Activated CD4-positive, CD25-positive, alpha-beta regulatory T cell treated with anti-CD3 and anti-CD28 coated beads, Interleukin-2, amount 50 U/mL, for 16 hours (primary cell): Measurements from ENCODE around the gene OSGIN1.

Source experiments
- DNase-seq: peaks from one replicate; pipeline ENCODE4 v3.0.0-alpha.2; 2020; ENCODE audit warnings: low read depth, low spot score

OSGIN1 gene

DNA sequence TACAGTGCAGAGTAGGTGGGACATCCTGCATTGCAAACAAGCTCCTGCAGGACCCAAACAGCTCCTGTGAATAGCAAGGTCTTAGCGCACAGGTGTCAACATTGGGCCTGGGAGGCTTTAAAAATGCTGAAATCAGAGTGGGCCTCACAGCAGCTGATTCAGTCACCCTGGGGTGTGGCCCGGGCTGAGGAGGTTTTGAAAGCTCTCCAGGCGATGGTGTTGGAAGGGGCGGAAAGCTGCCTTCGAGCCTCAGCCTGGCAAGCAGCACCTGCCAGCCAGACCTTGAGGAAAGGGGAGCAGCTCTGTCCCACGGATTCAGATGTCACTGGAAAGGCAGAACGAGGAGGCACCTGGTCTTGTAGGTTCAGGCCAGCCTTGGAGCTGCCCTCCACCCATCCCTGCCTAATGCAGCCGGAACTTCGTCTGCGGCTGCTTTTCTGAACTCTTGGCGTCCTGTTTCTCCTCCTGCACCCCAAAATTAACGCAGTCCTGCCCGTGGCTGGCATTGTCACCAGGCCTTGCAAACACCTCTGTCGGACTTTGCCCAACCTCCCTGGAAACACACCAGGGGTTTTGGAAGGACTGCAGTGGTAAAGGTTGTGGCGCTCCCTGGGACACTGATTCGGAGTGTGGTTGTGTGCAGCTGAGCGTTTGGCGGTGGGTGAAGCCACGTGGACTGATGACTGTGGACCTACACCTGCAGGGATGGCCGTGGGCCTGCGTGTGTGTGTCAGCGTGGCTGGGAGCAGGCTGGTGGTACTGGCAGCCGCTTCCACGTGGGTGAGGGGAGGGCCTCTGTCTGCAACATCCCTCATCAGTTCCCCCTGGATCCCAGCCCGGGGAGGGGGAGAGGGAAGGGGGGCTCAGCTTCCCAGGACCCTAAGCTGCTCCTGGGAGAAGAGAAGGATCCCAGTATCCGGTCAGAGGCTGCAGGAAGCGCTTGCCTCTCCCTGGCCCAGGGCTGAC lies 18.4 kb downstream of the OSGIN1 start:
- DNase-seq, result no peak

DNA sequence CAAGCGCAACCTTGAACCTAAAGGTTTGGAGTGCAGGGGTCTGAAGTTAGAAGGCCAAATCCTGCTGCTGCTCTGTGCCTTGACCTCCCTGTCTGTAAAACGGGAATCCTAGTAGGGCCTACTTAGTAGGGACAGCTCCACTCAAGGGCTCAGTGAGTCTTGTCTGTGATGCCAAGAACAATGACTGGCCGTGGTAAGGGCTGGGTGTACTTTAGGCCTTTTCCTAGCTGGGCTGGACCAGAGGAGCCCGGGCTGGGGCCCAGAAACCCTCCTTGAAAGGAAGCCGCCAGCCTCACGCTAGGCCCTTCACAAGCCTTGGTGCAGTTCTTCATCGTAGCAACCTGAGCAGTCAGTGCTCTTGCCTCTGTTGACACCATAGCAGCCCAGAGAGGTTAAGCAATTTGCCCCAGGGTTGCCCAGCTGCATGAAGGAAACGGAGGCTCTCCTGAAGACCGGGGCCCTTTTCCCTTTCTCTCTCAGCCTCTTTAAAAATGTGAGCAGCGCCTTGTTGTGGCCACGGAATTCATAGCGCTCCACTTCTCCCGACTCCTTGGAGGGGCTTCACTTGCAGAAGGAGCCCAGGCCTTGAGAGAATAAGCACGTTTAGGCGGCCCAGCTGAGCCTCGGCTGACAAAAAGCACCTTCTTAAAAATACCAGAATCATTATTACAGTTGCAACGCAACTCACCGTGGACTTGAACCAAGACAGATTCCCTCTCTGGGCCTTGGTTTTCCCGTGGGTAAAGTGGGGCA lies 19.4 kb downstream of the OSGIN1 start:
- no peak for DNase-seq

DNA sequence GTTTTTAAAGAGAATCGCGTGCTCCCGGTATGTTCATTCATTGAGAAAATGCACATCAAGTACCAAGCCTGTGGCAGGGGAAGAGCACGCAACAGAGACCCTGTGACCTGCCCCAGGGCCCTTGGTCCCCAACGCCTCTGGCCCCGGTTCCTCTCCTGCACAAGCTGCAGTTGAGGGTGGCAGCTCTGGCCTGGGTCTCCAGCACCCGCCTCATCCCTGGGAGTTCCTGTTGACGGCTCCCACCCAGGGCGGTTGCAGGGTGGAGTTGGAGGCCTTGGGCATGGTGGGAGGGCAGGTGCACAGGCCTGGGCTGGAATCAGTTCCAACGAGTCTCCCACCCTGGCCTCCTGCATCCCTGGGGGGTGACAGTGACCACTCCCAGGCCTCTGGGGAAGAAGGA lies 20.0 kb downstream of the OSGIN1 start:
- no peak for DNase-seq

DNA sequence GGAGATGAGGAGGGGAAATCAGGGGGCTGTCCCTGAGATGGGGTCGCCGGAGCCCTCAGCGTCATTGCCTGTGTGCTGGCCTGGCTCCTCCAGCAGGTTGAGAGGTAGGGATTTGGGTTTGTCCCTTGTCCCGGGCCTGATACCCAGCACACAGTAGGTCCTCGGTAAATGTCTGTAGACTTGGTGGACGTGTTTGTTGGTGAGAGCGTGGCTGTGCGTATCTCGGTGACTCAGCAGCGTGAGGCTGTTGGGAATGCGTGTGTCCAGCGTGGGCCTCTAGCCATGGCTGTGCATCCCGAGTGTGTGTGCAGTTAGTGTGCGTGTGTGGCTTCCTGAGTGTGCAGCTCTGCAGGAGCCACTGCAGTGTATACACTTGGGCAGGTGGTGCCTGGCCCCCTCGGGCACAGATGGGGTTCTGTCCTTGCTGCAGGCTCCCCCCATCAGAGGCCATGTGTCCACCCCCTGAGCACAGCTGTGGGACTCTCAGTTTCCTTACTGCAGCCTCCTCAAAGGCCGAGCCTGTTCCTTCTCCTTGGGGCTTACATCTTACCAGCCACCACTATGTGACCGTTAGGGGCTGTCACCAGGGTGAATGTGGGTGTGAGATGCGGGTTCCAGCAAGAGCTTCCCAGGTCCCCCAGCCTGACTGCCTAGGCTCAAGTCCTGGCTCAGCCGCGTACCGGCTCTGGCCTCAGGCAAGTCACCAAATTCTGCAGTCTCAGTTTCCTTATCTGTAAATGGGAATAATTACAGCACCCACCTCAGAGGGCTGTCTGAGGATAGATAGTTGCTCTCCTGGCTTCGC lies 20.7 kb downstream of the OSGIN1 start:
- DNase-seq, result no peak

DNA sequence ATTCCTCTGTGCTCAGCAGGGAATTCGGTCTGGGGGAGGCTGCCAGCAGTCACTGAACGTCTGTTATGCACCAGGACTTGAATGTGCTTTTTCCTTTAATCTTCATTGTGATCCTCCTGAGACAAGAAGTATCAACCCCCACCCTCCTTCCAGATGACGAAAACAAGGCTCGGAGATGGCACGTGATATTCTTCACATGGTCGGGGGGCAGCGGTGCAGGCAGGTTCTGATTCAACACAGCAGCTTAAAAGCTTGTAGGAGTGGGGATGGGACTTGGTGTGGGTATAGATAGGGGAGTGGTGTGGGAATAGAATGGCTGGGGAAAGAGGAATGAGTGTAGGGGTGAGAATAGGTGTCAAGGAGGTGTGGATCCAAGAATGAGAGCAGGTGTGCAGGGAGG lies 21.4 kb downstream of the OSGIN1 start:
- DNase-seq, result no peak

DNA sequence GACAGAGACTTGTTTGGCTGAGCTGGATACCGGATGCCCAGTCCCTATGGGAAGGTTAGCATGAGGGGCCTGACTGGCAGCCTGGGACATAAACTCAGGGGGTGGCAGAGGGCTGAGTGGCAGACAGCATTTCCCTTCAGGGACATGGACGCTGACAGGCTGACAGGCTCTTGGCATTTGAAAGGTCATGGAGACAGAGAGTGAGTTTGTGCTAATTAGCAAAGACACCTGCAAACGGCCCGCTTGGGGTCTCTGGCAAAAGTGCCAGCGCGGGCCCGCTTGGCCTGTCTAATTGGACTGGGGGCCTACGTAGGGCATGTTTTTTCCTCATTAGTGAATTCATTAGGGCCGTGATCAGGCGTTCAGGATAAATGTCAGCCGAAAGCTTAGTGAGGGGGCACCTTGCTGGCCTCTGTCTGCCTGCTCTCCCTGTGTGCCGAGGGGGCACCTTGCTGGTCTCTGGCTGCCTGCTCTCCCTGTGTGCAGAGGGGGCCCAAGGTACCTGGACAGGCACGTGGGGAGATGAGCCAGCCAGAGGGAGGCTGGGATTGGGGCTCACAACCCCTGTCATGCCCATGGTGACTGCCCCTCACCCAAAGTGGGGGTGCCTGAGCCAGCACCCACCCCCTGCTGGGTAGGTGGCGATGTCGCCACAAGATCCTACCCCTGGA lies 22.7 kb downstream of the OSGIN1 start:
- DNase-seq, result no peak

DNA sequence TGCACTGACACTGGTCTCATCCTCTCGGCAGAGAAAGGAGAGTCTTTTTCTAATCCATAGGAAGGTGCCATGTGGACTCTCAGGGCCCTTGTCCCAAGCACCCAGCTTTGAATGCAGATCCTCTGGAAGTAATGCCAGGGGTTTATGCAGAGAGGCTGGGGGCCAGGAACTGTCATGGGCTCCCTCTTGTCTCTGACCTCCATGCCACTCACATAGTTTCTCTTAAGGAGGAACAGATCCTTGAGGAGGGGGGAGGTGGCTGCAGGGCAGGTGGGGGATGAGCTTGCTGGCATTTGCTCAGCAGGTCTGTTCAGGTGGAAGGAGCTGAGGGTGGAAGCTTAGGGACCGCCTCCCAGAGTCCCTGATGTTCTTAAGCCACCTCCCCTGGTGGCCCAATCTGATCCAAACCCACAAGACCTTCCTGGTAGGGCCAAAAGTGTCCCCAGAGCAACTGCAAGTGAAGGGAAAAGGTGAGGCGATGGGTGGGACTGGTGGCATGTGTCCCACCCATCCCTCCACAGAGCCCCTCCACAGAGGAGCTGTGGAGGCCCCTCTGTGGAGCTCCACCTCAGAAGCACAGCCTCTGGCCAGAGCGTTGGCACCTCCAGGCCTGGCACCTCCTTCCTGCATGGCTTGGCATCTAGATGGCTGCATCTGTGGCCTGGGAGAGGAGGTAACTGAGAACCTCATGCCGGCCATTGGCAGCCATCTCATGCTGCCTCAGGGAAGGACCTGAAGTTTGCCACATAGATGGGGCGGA lies 24.2 kb downstream of the OSGIN1 start:
- no peak for DNase-seq

DNA sequence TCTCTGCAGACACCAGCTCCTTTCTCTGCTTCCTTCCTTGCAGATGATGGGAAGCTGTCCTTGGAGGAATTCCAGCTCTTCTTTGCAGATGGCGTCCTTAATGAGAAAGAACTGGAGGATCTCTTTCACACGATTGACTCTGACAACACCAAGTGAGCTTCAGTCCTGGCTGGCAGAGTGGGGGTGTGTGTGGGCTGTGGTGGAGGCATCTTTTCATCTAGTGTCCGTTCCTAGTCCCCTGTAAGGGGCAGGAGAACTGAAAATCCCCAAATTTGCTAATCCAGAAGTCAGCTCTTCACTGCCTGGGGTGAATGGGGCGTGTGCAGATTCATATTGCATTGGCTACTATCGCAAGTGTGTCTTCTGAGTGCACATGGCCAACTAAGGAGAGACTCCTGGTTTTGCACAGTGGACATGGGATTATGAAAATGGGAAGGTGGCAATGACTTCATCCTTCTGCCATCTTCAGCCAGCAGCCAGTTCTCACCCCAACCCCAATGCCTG lies 25.4 kb downstream of the OSGIN1 start:
- DNase-seq, result no peak

DNA sequence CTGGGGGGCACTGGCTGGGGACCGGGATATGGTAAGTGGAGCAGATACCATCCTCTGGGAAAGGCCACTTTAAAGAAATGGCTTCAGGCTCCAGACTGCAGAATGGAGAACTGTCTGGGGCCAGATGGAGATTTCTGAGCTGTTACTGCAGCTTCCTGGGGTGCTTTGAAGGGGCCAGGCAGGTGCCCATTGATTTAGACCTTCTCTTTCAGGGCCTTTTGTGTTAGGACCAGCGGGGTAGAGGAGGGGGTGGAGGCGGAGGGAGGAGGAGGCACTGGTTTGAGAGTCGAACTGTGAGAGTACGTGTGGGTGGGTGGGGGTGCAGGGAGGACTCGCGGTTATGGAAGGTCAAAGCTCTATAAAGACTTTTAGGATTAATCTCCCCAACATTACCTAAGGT lies 26.4 kb downstream of the OSGIN1 start:
- DNase-seq, result no peak

DNA sequence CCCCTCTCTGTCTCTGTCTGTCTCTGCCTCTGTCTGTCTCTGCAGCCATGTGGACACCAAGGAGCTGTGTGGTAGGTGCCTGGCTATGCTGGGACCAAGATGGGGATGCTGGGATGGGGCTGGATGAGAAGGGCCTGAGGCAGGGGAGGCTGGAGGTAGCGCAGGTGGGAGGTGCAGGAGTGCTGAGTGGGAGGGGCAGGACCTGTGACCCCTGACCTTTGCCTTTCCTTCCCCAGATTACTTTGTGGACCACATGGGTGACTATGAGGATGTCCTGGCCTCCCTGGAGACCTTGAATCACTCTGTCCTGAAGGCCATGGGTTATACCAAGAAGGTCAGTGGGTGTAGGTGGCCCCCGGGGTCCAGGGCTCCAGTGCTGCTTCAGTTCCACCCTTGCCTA lies 27.8 kb downstream of the OSGIN1 start:
- no peak for DNase-seq

DNA sequence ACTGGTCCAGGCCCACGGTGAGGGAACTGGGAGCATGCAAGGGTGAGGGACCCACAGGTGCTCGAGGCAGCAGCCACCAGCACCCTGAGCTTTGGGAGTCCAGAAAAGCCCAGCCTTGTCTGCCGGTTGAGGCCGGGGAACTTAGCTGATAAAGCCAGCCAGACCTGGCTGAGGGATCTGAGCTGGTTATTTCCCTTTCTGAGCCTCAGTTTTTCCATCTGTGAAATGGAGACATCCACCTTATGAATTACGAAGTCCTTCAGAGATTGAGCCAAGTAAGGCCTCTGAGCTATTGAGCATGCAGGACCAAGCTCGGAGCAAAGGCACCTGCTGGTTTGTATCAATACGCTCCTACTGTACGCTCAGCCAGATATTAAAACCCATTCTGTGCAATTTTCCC lies 28.8 kb downstream of the OSGIN1 start:
- no peak for DNase-seq

DNA sequence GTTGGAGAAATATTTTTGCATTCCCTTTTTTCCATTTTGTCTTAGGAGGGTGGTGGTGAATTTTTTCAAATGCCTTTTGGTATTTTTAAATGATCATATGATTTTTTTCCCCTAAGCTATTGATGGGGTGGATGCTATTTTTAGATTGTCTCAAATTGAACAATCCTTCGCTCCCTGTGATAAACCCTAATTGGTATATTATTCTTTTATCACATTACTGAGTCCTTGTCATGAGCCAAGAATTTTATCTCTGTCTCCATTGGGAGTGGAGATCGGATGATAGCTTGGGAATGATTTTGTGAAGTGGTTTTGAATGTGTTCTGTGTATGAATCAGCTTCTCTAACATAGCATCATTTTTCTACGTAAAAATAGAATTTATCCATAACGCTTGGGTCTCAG lies 30.5 kb downstream of the OSGIN1 start:
- DNase-seq, result no peak

DNA sequence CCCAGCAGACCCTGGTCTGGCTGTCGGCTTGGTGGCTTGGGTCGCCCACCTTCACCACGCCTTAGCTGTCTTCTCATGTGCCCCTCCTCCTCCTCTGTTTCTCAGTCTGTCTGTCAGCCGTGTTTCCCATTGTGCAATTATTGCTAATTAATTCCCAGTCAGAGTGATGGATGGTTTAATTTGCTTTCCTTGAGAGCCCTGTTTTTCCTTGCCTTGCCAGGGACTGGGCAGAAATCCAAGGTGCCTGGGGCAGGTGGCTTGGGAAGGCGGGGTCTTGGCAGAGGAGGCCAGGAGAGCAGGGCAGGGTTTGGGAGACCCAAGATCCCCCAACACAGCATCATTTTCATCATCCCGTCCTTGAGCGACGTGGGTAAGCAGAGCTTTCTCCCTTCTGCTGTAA lies 36.3 kb downstream of the OSGIN1 start:
- DNase-seq, result no peak

DNA sequence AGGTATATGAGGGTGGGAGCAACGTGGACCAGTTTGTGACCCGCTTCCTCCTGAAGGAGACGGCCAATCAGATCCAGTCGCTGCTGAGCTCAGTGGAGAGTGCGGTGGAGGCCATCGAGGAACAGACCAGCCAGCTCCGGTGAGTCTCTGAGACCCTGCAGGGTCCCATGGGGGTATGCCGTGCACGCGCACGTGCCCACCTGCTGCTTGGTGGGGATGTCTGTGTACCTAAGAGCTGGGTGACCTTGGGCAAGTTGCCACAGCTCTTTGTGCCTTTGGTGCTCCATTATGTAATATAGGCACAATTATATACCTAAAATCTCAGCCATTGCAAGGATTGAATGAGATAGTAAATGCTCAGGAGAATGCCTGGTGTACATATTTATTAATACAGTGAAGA lies 37.5 kb downstream of the OSGIN1 start:
- no peak for DNase-seq

DNA sequence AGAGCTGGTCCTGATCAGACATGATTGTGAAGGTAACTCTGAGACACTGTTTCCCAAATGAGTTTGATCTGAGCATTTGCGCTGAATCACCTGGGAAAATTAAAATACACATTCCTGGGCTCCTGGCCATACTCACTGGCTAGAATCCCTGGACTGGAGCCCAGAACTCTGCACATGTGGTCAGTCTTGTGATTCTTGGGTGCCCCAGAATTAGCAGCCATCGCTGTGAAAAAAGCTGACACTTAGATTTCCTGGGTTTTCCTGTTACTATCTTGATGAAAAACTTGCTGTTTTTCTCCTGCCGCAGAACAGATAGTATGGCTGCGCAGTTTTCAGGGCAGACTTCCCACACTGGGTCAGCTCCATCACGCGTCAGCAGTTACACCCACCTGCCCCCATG lies 39.6 kb downstream of the OSGIN1 start:
- no peak for DNase-seq

DNA sequence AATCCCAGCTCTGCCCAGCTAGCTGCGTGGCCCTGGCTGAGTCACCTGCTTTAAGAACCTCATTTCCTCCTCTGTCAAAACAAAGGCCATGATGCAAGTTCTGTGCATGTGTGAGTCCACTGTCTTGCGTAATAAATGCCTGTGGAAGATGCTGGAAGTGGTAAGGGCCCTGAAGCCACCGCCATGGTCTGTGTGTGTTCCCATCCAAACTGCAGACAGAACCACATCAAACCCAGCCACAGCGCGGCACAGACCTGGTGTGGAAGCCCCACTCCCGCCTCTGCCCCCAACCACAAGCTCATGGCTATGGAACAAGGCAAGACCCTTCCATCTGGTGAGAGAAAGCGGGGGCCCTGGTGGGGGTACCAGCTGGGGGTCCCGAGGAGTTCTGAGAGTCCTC lies 41.0 kb downstream of the OSGIN1 start:
- DNase-seq, result no peak

DNA sequence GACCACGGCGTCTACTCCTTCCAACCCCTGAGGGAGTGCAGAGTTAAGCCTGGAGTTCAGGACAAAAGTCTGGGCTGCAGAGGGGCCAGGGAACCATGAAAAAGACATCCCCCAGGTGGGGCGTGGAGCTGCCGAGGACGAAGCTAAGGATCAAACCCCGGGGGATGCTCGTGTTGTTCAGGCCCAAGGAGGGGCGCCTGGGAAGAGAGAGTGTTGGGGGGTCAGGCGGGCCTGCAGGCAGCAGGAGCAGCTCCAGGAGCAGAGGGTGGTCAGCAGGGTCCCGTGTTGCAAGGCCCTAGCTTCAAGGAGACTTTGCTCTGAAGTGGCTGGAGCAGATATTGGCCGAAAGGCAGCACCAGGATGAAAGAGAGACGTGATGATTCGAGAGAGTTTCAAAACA lies 41.7 kb downstream of the OSGIN1 start:
- no peak for DNase-seq

DNA sequence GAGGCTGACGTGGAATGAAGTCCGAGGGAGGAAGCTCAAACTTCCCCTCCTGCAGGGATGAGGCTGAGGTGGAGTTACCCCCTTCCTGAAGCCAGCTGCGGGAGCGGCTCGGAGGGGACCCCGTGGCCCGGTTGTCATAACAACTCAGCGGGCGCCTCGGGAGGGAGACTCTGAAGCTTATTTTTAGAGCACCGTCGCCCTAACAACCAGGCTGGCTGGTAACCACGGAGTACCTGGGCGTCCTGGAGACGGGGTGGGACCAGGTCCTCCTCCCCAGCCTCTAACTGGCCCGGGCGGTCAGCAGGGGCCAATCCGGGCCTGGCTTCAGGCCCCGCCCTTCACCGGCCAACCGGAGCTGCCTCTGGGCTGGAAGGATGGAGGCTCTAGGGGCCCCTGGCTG lies 42.7 kb downstream of the OSGIN1 start:
- no peak for DNase-seq

DNA sequence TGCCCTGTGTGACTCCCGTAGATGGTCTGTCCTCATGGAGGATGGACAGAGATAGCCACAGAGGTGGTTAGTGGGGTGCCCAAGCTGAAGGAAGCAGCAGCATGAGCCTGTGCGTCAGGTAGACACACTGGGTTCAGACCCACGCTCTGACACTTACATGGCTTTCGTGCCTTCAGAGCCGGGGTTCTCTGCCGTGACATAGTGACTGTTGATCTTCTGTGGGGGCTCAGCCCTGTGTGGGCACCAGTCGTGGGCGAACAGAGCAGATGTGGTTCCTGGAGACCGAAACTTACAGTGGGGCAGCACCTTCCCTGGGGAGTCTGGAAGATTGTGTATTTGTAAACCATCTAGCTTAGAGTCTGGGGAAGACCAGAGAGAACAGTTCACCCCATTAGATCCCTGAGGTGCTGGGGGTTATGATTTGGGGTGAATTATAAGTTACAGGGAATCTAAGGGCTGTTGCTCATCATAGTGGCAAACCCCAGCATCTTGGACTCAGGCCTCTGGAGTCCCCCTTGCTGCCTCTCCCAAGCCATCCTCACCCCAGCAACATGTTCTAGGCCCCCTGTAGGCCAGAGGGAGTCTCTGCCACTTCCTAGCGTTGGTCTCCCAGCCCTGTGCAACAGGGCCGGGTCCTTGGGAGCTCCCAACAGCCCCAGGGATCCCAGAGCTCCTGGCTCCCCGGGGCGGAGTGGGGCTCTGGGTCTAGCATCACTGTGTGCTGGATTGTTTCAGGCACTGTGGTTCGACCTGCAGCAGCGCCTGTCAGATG lies 43.6 kb downstream of the OSGIN1 start:
- no peak for DNase-seq

DNA sequence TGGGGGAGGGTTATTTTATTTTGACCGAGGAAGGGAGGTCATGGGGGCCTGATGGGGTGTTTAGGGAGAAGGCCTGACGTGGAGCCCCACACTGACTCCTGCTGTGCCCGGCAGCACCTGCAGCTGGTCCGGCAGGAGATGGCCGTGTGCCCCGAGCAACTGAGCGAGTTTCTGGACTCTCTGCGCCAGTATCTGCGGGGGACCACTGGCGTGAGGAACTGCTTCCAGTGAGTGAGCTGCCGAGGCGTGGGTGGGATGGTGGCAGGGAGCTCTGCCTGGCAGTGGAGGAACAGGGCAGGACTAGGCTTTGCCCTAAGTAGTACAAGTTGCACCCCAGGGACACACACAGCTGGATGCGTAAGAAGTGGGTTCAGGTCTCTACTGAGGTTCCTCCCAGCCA lies 45.1 kb downstream of the OSGIN1 start:
- no peak for DNase-seq
